Mesangial cell (primary cell): ENCODE results near the gene GDE1. TPM values are rescaled to one million over a fixed set of nuclear protein-coding genes. Genes with fewer than 3 reads are reported as not detected.

ENCODE experiments used
- total RNA-seq: library from RNA; depleted of rRNA; stranded (reverse); fragments of >200 nt; gene quantifications from 2 replicates; pipeline ENCODE4 v1.2.3, GENCODE V29; 2015

Gene GDE1, protein sequence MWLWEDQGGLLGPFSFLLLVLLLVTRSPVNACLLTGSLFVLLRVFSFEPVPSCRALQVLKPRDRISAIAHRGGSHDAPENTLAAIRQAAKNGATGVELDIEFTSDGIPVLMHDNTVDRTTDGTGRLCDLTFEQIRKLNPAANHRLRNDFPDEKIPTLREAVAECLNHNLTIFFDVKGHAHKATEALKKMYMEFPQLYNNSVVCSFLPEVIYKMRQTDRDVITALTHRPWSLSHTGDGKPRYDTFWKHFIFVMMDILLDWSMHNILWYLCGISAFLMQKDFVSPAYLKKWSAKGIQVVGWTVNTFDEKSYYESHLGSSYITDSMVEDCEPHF
- 63.4 and 66.5 TPM in 2 replicates for total RNA-seq

DNA sequence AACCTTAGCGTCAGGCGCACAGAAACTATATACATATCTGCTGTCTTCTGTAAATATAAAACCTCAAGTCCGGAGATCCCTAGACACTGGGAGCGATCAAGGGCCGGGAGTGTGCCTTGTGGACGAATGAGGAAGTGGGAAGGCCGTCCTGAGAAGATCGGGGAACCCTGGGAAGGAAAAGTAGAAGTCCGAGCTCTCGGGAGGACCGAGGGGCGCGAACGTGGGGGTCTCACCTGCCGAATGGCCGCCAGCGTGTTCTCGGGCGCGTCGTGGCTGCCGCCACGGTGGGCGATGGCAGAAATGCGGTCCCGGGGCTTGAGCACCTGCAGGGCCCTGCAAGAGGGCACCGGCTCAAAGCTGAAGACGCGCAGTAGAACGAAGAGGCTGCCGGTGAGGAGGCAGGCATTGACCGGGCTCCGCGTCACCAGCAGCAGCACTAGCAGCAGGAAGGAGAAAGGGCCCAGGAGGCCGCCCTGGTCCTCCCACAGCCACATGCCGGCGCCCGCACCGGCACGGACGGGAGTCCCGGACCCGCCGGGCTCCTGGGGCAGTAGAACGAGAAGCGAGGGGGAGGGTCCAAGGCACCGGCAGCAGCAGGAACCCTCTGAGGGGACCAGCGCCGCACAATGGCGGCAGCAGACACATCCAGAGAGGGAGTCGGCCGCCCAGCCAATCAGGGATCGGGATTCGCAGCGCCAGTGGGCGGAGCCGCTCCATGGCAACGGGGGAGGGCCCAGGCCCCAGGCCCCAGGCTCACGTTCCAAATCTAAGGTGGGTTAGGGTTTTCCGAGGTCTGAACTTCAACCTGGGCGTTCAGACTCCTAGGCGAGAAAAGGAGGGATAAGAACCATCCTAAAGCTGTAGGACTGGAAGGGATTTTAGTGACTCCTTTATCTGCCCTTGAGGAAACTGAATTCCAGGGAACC, at the start of gene GDE1:
TSS of gene GDE1 (minus strand) at position 628 of the 926 bp plus-strand sequence. CDS start at position 494, 134 bp downstream.

DNA sequence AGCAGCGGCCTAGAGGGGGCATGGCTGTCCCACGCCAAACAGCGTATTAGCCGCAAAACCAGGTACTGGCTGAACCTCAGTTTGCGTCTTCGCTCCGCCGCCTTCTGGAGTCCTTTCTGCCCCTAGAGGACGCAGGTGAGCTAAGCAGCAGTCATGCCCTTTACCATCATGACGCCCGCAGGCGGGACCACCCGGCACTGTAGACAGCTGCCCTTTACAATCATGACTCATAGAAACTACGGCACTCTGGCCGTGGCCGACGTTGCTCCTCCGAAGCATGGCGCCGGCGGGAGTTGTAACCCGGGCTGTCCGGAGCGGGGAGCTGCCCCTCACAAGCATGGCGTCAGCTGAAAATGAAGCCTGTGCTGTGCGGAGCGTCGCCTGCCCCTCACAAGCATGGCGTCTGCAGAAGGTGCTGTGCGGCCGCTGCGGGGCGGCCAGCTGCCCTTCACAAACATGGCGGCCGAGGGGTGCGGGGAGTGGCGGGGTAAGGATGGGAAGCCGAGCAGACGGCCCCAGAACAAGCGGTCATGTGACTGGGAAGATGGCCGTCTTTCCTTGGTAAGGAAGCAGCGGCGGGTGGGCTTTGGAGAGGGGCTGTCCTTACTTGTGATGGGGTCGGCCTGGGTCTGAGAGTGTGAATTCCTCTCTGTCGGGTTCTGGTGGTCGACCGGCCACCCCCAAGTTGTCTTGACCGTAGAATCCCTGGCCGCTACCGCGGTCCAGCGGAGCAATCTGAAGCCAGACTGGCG, 33.5 kb upstream of the GDE1 start, which contains the start of gene VPS35L:
TSS of gene VPS35L (plus strand) at position 518 of the 752 bp plus-strand sequence. CDS start at position 545, 27 bp downstream.

DNA sequence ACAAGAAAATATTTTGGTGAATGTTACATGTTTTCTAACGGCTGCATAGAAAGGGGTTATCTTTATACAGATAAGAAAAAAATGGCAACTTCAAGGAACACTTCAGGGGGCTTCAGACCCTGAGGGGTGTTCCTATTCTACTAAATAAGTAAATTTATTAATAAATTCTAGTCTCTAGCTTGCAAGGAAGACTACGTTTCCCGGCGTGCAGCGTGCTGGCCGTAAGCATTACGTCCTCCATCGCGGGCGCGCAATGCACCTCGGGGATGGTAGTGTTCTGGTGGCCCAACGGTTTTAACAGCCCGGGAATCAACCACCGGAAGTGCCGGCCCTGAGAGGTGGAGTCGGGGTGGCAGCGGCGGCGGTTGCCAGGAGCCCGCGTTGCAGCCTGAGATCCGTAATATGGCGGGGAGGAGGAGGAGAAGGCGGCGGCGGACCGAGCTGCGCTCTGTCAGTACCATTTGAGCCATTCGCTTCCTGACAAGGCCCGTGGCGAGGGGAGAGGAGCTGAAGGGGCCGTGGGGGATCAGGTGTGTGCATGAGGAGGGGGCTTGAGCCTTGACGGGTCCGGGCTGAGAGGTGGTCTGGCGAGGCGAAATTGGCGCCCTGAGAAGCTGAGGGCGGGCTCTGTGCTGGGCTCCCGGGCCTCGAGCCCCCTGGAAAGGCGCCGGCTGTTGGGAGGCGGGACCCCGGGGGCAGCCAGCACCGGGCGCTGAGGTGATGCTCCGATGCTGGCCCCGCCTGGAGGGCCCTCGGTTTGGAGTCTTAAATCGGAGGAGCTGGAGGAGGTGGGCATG, 1.9 kb upstream of the GDE1 start, which contains the start of gene CCP110:
TSS of gene CCP110 (plus strand) at position 384 of the 797 bp plus-strand sequence. CDS start 3,940 bp downstream, outside the sequence.

Other genes with a start within 250 kb of the GDE1 start
- gene CLEC19A, start 236.4 kb downstream of the GDE1 start, total RNA-seq: not detected in 2 replicates
- not detected in 2 replicates for gene TMC5, start 104.2 kb downstream of the GDE1 start, total RNA-seq
- gene CCP110, start 1.8 kb upstream of the GDE1 start, total RNA-seq: 2.4 and 5.1 TPM in 2 replicates
- 35.0 and 47.7 TPM in 2 replicates for gene VPS35L, start 33.6 kb upstream of the GDE1 start, total RNA-seq
- gene KNOP1, start 196.1 kb upstream of the GDE1 start, total RNA-seq: 11.2 and 12.5 TPM in 2 replicates
- gene IQCK, start 196.2 kb upstream of the GDE1 start, total RNA-seq: 11.7 and 13.2 TPM in 2 replicates